ENCODE measurements around the gene FBXO33. TPM values are rescaled to one million over a fixed set of nuclear protein-coding genes. Genes with fewer than 3 reads are reported as not detected.
A peak's percentile ranks its signal among the peaks of the same experiment; 100 is the strongest.

The FBXO33 gene
- total RNA-seq, 1 experiment from 2014 or later: 9.5 TPM

GRCh38 chr14:39370415-39370814 is 61.8 kb downstream of the FBXO33 start:
- no peak overlapping the region for H3K4me3 ChIP-seq (ENCODE audit: low read depth, low read length, poor library complexity, severe bottlenecking)
- H3K4me1 ChIP-seq (ENCODE audit: insufficient read depth, low read length, poor library complexity, severe bottlenecking): peaks cover 10% of the 10 kb centered on the region
- DNase-seq (ENCODE audit: low spot score): no peak
- H3K27ac ChIP-seq (ENCODE audit: low read depth, low read length, poor library complexity, severe bottlenecking): no peak overlapping the region
- CTCF ChIA-PET: no interaction called here
- no peak for TF ChIP-seq EZH2 (IDR thresholded peaks at IDR 0.05; ENCODE audit: borderline replicate concordance, low read depth, low read length, poor library complexity, severe bottlenecking)
- no peak for TF ChIP-seq CTCF (conservative IDR thresholded peaks at IDR 0.05; ENCODE audit: low read depth, low read length)
- H3K9me3 ChIP-seq (ENCODE audit: low read depth, low read length, poor library complexity, severe bottlenecking): no peaks in the 10 kb centered on the region
- no peaks in the 10 kb centered on the region for H3K27me3 ChIP-seq (replicated peaks; ENCODE audit: insufficient read depth, low read depth, low read length, poor library complexity)
- POLR2A ChIA-PET (ENCODE audit: low non-redundant PET): no interaction called here
- BruUV-seq (replicated peaks): no TSS peak
- intact Hi-C loops (cut with micrococcal nuclease; ENCODE audit: unreplicated experiment): loop anchor here (10.0 kb wide), 1 partner anchor 336 kb away; no protein-coding TSS in a partner anchor
- H3K36me3 ChIP-seq (ENCODE audit: insufficient read depth, low read length, poor library complexity, severe bottlenecking): no peaks in the 10 kb centered on the region

GRCh38 chr14:39369029-39369428 is 63.2 kb downstream of the FBXO33 start:
- ChIA-PET CTCF (no interaction called here), POLR2A (ENCODE audit: low non-redundant PET) (no interaction called here)
- Histone ChIP-seq H3K4me1 (ENCODE audit: insufficient read depth, low read length, poor library complexity, severe bottlenecking) (no peaks in the 10 kb centered on the region), H3K4me3 (ENCODE audit: low read depth, low read length, poor library complexity, severe bottlenecking) (no peak overlapping the region), H3K27ac (ENCODE audit: low read depth, low read length, poor library complexity, severe bottlenecking) (no peak overlapping the region), H3K36me3 (ENCODE audit: insufficient read depth, low read length, poor library complexity, severe bottlenecking) (no peaks in the 10 kb centered on the region), H3K27me3 (replicated peaks; ENCODE audit: insufficient read depth, low read depth, low read length, poor library complexity) (no peaks in the 10 kb centered on the region), H3K9me3 (ENCODE audit: low read depth, low read length, poor library complexity, severe bottlenecking) (no peaks in the 10 kb centered on the region)
- intact Hi-C loops (cut with micrococcal nuclease; ENCODE audit: unreplicated experiment): loop anchor here (5.0 kb wide), 1 partner anchor 137 kb away; the partner anchor contains the start of gene MIA2
- DNase-seq (ENCODE audit: low spot score): no peak
- no peak for TF ChIP-seq CTCF (conservative IDR thresholded peaks at IDR 0.05; ENCODE audit: low read depth, low read length)
- no TSS peak for BruUV-seq (replicated peaks)

- intact Hi-C loops (cut with micrococcal nuclease; ENCODE audit: unreplicated experiment): loop anchor here (1.0 to 5.0 kb wide), 2 partner anchors 136 to 261 kb away; partner anchors contain the start of gene MIA2
- Histone ChIP-seq H3K4me3 (ENCODE audit: low read depth, low read length, poor library complexity, severe bottlenecking) (no peak overlapping the region), H3K36me3 (ENCODE audit: insufficient read depth, low read length, poor library complexity, severe bottlenecking) (no peaks in the 10 kb centered on the region), H3K4me1 (ENCODE audit: insufficient read depth, low read length, poor library complexity, severe bottlenecking) (no peaks in the 10 kb centered on the region), H3K9me3 (ENCODE audit: low read depth, low read length, poor library complexity, severe bottlenecking) (no peaks in the 10 kb centered on the region), H3K27me3 (replicated peaks; ENCODE audit: insufficient read depth, low read depth, low read length, poor library complexity) (no peaks in the 10 kb centered on the region), H3K27ac (ENCODE audit: low read depth, low read length, poor library complexity, severe bottlenecking) (no peak overlapping the region)
- TF ChIP-seq CTCF (conservative IDR thresholded peaks at IDR 0.05; ENCODE audit: low read depth, low read length) (peak; percentile 79), EZH2 (IDR thresholded peaks at IDR 0.05; ENCODE audit: borderline replicate concordance, low read depth, low read length, poor library complexity, severe bottlenecking) (no peak)
- peak; percentile 81 for DNase-seq (ENCODE audit: low spot score)
- BruUV-seq (replicated peaks): no TSS peak
- ChIA-PET POLR2A (ENCODE audit: low non-redundant PET) (no interaction called here), CTCF (interaction anchor here (0.9 to 1.1 kb wide), 2 partner anchors 21 to 334 kb away, joined by 5 to 6 read pairs; no protein-coding TSS in a partner anchor)
Observed at GRCh38 chr14:39368261-39368959, 63.8 kb downstream of the FBXO33 start.
